Brain microvascular endothelial cell (primary cell): ENCODE measurements around the gene ADGRB3.
A peak's percentile ranks its signal among the peaks of the same experiment; 100 is the strongest.

Source experiments
- DNase-seq: peaks from one replicate; pipeline ENCODE4 v3.0.0-alpha.2; 2020
- H3K27ac ChIP-seq: fragments of 250-450 bp; sonication (Bioruptor Pico); 2 replicates; pipeline ENCODE4 v1.5.1; 2020; ENCODE audit warnings: mild to moderate bottlenecking, moderate library complexity
- H3K27me3 ChIP-seq: fragments of 250-450 bp; sonication (Bioruptor Pico); replicated peaks from 2 replicates; pipeline ENCODE4 v1.5.1; 2020; ENCODE audit warnings: mild to moderate bottlenecking
- H3K36me3 ChIP-seq: fragments of 250-450 bp; sonication (Bioruptor Pico); replicated peaks from 2 replicates; pipeline ENCODE4 v1.5.1; 2020; ENCODE audit warnings: mild to moderate bottlenecking
- H3K4me3 ChIP-seq: 2 replicates; pipeline ENCODE4 v1.5.1; 2011; ENCODE audit warnings: low read depth, mild to moderate bottlenecking, control low read depth, low read length, moderate library complexity
- in situ Hi-C: cut with HindIII; loops from 2 replicates; pipeline ENCODE4 v1.10.0; 2017; ENCODE audit warnings: low sequenced_read_pairs, low pct_ligation_motif_present
- TF ChIP-seq, protein P1 (sequence below): IDR thresholded peaks from 2 replicates; pipeline ENCODE4 v1.5.1; 2011; ENCODE audit warnings: low read depth, mild to moderate bottlenecking, moderate library complexity, low read length, control low read depth, inconsistent platforms; ENCODE audit errors: missing control alignments

The ADGRB3 gene

DNA sequence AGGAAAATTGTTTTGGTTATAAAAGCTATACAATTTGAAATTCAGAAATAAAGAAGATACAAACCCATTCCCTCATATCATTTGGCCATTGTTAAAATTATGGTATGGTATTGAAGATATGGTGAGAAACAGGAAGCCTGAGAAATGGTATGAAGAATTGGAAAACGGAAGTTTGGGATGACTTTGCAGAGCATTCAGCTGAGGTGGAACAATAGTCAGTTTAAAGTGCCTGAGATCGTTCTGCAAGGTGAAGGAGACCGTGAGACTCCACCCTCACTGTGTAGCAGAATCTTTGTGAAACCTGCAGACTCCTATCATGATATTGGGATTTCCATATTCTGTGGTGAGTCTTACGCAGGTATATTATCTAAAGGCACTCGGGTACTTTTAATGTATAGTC, 97.3 kb downstream of the ADGRB3 start:
- H3K4me3 ChIP-seq: no peak overlapping the region
- DNase-seq: no peak
- TF ChIP-seq, protein P1, sequence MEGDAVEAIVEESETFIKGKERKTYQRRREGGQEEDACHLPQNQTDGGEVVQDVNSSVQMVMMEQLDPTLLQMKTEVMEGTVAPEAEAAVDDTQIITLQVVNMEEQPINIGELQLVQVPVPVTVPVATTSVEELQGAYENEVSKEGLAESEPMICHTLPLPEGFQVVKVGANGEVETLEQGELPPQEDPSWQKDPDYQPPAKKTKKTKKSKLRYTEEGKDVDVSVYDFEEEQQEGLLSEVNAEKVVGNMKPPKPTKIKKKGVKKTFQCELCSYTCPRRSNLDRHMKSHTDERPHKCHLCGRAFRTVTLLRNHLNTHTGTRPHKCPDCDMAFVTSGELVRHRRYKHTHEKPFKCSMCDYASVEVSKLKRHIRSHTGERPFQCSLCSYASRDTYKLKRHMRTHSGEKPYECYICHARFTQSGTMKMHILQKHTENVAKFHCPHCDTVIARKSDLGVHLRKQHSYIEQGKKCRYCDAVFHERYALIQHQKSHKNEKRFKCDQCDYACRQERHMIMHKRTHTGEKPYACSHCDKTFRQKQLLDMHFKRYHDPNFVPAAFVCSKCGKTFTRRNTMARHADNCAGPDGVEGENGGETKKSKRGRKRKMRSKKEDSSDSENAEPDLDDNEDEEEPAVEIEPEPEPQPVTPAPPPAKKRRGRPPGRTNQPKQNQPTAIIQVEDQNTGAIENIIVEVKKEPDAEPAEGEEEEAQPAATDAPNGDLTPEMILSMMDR: no peak
- H3K27ac ChIP-seq: no peak overlapping the region
- no peaks in the 10 kb centered on the region for H3K36me3 ChIP-seq
- in situ Hi-C loops: no loop called here
- no peaks in the 10 kb centered on the region for H3K27me3 ChIP-seq

DNA sequence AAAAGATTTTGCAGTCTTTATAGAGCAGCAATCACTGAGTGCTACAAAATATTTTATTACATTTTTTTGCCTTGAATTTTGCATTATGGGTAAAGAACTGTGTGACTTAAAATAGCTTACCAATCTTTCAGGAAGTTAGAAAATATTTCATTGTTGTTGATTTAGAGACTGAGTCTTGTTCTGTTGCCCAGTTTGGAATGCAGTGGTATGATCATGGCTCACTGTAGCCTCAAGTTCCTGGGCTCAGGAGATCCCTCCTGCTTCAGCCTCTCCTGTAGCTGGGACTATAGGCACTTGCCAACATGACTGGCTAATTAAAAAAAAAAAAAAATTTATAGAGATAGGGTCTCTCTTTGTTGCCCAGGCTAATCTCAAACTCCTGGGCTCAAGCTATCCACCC, 100.8 kb downstream of the ADGRB3 start:
- Histone ChIP-seq H3K36me3 (no peaks in the 10 kb centered on the region), H3K27ac (no peak overlapping the region), H3K4me3 (no peak overlapping the region), H3K27me3 (no peaks in the 10 kb centered on the region)
- in situ Hi-C loops: no loop called here
- TF ChIP-seq, protein P1: no peak
- peak; percentile 41 for DNase-seq

DNA sequence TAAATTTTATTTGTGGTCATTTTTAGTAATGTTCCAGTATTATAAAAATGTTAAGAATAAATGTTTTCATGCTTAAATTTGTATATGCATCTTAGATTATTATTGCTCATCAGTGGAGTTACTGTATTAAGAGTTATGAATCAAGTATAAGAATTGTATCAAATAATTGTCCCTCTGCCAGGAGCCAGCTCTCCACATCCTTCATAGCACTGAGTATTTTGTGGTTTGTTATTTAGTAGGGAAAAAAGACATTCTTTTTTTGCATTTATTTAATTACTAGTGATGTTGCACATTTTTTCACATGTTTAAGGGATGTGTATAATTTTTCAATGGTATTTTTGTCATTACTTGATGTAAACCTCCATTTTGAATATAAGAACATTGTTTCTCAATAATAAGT, 102.0 kb downstream of the ADGRB3 start:
- TF ChIP-seq, protein P1: no peak
- no peak for DNase-seq
- Histone ChIP-seq H3K4me3 (no peak overlapping the region), H3K27me3 (no peaks in the 10 kb centered on the region), H3K27ac (no peak overlapping the region), H3K36me3 (no peaks in the 10 kb centered on the region)
- in situ Hi-C loops: no loop called here

DNA sequence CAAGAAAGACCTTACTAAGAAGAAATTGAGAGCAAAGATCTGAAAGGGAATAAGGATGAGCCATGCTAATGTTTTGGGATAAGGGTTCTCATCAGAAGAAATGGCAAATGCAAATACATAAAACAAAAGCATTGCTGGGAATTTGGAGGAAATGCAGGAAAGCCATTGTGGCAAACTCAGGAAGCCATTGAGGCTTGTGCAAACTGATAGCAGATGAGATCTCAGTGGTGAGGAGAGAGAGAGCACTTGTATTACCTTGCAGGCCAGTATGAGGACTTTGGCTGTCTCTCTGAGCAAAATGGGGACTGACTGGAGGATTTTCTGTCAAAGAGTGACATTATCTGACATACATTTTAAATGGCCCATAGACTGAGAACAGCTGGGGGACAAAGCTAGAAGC, 103.0 kb downstream of the ADGRB3 start:
- Histone ChIP-seq H3K27ac (no peak overlapping the region), H3K4me3 (no peak overlapping the region), H3K36me3 (no peaks in the 10 kb centered on the region), H3K27me3 (no peaks in the 10 kb centered on the region)
- in situ Hi-C loops: no loop called here
- TF ChIP-seq, protein P1: no peak
- no peak for DNase-seq

DNA sequence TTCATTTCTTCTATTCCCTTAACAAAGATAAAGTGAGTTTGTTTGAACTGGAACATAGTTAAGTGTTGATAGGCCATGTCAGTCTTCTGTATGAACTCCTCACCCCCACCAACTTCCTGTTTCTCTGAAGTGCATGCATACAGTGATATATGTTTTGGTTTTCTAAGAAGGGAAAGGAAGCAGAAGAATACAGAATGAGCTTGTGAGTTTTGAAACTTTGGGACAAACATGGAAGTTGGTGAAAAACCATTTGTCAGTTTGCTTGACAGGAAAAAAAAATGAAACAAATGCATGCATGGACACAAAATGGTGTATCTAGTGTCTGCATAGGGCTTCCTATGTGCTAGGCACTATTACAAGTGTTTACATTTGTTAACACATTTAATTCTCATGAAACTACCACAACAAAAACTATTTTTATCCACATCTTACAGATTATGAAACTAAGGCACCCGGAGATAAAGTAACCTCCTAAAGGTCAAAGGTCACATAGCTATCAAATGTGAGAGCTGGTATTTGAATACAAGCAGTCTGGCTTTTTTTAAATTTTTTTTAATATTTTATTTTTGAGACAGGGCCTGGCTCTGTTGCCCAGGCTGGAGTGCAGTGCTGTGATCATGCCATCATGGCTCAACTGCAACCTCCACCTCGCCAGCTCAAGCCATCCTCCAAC, 105.9 kb downstream of the ADGRB3 start:
- Histone ChIP-seq H3K27me3 (no peaks in the 10 kb centered on the region), H3K4me3 (no peak overlapping the region), H3K27ac (no peak overlapping the region), H3K36me3 (no peaks in the 10 kb centered on the region)
- TF ChIP-seq, protein P1: no peak
- DNase-seq: no peak
- in situ Hi-C loops: no loop called here
